Neuronal stem cell (in vitro differentiated cells): ENCODE data around the gene ADGRA3.
A peak's percentile ranks its signal among the peaks of the same experiment; 100 is the strongest.

Experiments
- DNase-seq: peaks from one replicate; pipeline ENCODE4 v3.0.0-alpha.2; 2013; ENCODE audit warnings: low spot score
- H2AFZ ChIP-seq: one replicate; pipeline ENCODE4 v1.6.1; 2013; ENCODE audit warnings: mild to moderate bottlenecking, low read length, inconsistent platforms
- H2AK5ac ChIP-seq: 2 replicates; pipeline ENCODE4 v1.6.1; 2013; ENCODE audit warnings: low read depth, mild to moderate bottlenecking, inconsistent platforms, low read length, moderate library complexity, mixed read lengths
- H2BK120ac ChIP-seq: 2 replicates; pipeline ENCODE4 v1.6.1; 2013; ENCODE audit warnings: low read depth, mild to moderate bottlenecking, inconsistent platforms, low read length, moderate library complexity, mixed read lengths
- H2BK12ac ChIP-seq: one replicate; pipeline ENCODE4 v1.6.1; 2013; ENCODE audit warnings: low read length, inconsistent platforms
- H2BK15ac ChIP-seq: 2 replicates; pipeline ENCODE4 v1.6.1; 2013; ENCODE audit warnings: mild to moderate bottlenecking, low read length, inconsistent platforms, mixed read lengths
- H2BK5ac ChIP-seq: one replicate; pipeline ENCODE4 v1.6.1; 2013; ENCODE audit warnings: inconsistent platforms, mild to moderate bottlenecking, low read length, moderate library complexity
- H3K14ac ChIP-seq: one replicate; pipeline ENCODE4 v1.6.1; 2013; ENCODE audit warnings: low read length, inconsistent platforms
- H3K18ac ChIP-seq: 2 replicates; pipeline ENCODE4 v1.6.1; 2013; ENCODE audit warnings: low read length, inconsistent platforms
- H3K23ac ChIP-seq: 2 replicates; pipeline ENCODE4 v1.6.1; 2013; ENCODE audit warnings: low read depth, mild to moderate bottlenecking, mixed read lengths, low read length, inconsistent platforms; ENCODE audit not compliant: poor library complexity
- H3K27ac ChIP-seq: replicated peaks from 3 replicates; pipeline ENCODE4 v1.5.1; 2013; ENCODE audit warnings: low read length, inconsistent platforms
- H3K27me3 ChIP-seq, 3 experiments: 2 replicates each; pipeline ENCODE4 v1.6.1; 2013; ENCODE audit warnings: low read length in 3 of 3, mild to moderate bottlenecking in 2 of 3, inconsistent platforms in 1 of 3, low read depth in 1 of 3, mixed read lengths in 1 of 3, moderate library complexity in 1 of 3; ENCODE audit not compliant: control insufficient read depth in 3 of 3, insufficient read depth in 3 of 3
- H3K36me3 ChIP-seq, 2 donors: replicated peaks in 1 of 2; 2 replicates each; pipeline ENCODE4 v1.6.1; 2013; ENCODE audit warnings: low read length in 2 of 2; ENCODE audit not compliant: control insufficient read depth in 2 of 2, insufficient read depth in 2 of 2
- H3K4ac ChIP-seq: 2 replicates; pipeline ENCODE4 v1.6.1; 2013; ENCODE audit warnings: inconsistent platforms, mild to moderate bottlenecking, low read length, moderate library complexity
- H3K4me1 ChIP-seq, 2 donors: 1 replicate in 1 of 2; 2 replicates in 1 of 2; pipeline ENCODE4 v1.6.1; 2013; ENCODE audit warnings: low read length in 2 of 2, low read depth in 1 of 2; ENCODE audit not compliant: control insufficient read depth in 2 of 2, insufficient read depth in 1 of 2
- H3K4me2 ChIP-seq: one replicate; pipeline ENCODE4 v1.6.1; 2013; ENCODE audit warnings: mild to moderate bottlenecking, low read length, inconsistent platforms; ENCODE audit not compliant: insufficient read depth, poor library complexity, severe bottlenecking
- H3K4me3 ChIP-seq, 2 donors: 2 replicates each; pipeline ENCODE4 v1.5.1; 2013; ENCODE audit warnings: low read length in 2 of 2, mild to moderate bottlenecking in 2 of 2, inconsistent platforms in 1 of 2, moderate library complexity in 1 of 2
- H3K79me1 ChIP-seq: one replicate; pipeline ENCODE4 v1.6.1; 2013; ENCODE audit warnings: low read depth, mild to moderate bottlenecking, inconsistent platforms, low read length, moderate library complexity
- H3K9ac ChIP-seq: one replicate; pipeline ENCODE4 v1.6.1; 2013; ENCODE audit warnings: mild to moderate bottlenecking, low read depth, low read length, inconsistent platforms; ENCODE audit not compliant: poor library complexity
- H3K9me3 ChIP-seq, 2 donors: replicated peaks in 1 of 2; 2 replicates each; pipeline versions ENCODE3 to v1.6.1; 2013; ENCODE audit warnings: low read length in 2 of 2, mild to moderate bottlenecking in 2 of 2, inconsistent platforms in 1 of 2, low read depth in 1 of 2, mixed read lengths in 1 of 2, moderate library complexity in 1 of 2; ENCODE audit not compliant: control insufficient read depth in 2 of 2, insufficient read depth in 1 of 2
- H4K8ac ChIP-seq: one replicate; pipeline ENCODE4 v1.6.1; 2013; ENCODE audit warnings: low read depth, mild to moderate bottlenecking, inconsistent platforms, low read length, moderate library complexity
- H4K91ac ChIP-seq: one replicate; pipeline ENCODE4 v1.6.1; 2013; ENCODE audit warnings: low read length, low read depth, mild to moderate bottlenecking, inconsistent platforms; ENCODE audit not compliant: poor library complexity
- WGBS, 2 donors: extraction: QIAGEN DNeasy Blood & Tissue Kit; methylation state at CpG; one replicate each; pipeline ENCODE4 v1.1.7; 2013; ENCODE audit warnings: missing lambda C conversion rate in 2 of 2, mixed read lengths in 1 of 2; ENCODE audit not compliant: insufficient read length in 2 of 2, insufficient replicate concordance in 1 of 2; ENCODE audit errors: extremely low coverage in 2 of 2; 5-methylcytosine and 5-hydroxymethylcytosine counted together

ADGRA3 gene

DNA sequence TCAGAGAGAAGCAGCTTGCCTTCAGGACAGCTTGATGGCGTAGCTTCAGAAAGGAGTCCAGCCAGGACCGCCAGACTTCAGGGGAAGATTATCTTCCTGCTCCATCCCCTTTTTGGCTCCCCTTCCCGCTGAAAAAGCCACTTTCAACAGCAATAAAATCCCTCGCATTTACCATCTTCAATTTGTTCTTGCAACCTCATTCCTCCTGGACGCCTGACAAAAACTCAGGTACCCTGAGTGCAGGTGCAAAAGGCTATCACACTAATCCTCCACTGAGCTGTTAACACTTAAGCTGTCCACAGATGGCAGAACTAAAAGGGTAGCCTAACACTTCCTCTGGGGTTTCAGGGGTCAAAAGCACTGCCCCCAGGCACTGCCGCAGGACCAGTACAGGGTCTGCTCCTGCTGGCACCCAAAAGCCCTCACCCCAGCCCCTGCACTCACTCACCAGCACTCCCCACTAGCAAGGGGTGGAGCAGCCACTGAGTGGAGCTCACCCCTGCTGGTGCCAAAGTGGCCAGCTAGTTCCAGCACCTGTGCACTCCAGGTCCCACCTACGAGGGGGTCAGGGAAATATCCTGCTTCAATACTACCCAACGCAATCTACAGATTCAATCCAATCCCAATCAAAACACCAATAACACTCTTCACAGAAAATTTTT is 145.8 kb downstream of the ADGRA3 start:
- peaks cover 3 to 12% of the 10 kb centered on the region in 2 donors for H3K4me1 ChIP-seq
- H3K9ac ChIP-seq: no peak overlapping the region
- no peak for DNase-seq
- H3K4me2 ChIP-seq: no peak overlapping the region
- H2BK12ac ChIP-seq: no peak overlapping the region
- H2BK15ac ChIP-seq: no peak overlapping the region
- no peak overlapping the region for H3K23ac ChIP-seq
- WGBS, 2 donors: no CpG with 5 or more reads among the region's 8 CpGs
- H4K91ac ChIP-seq: no peak overlapping the region
- no peak overlapping the region for H2AK5ac ChIP-seq
- no peaks in the 10 kb centered on the region for H3K79me1 ChIP-seq
- no peaks in the 10 kb centered on the region for H3K27me3 ChIP-seq
- peaks cover 0 to 13% of the 10 kb centered on the region in 2 donors for H3K9me3 ChIP-seq
- no peak overlapping the region for H3K4me3 ChIP-seq
- no peak overlapping the region for H2BK5ac ChIP-seq
- no peak overlapping the region for H3K18ac ChIP-seq
- H3K27ac ChIP-seq: no peak overlapping the region
- no peak overlapping the region for H3K14ac ChIP-seq
- no peak overlapping the region for H2BK120ac ChIP-seq
- H4K8ac ChIP-seq: no peak overlapping the region
- H3K36me3 ChIP-seq: no peaks in the 10 kb centered on the region
- no peak overlapping the region for H2AFZ ChIP-seq
- no peak overlapping the region for H3K4ac ChIP-seq

DNA sequence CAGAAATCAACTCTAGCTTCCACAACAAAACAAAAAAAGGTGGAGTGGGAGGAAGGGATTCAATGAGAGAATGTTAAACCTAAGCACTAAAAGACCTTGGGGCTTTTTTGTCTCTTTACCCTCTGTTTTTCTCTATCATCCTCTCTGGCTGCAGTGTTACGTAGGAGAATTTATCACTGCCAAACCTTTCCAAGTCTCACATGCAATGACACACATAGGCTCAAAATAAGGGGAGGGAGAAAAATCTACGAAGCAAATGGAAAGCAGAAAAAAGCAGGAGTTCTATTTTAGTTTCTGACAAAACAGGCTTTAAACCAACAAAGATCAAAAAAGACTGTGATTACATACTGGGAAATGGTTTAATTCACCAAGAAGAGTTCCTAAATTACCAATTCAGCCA is 152.1 kb downstream of the ADGRA3 start:
- Histone ChIP-seq H2BK5ac (no peak overlapping the region), H3K4ac (no peak overlapping the region), H2AFZ (no peak overlapping the region), H3K79me1 (no peaks in the 10 kb centered on the region), H2AK5ac (no peak overlapping the region), H3K23ac (no peak overlapping the region), H2BK15ac (no peak overlapping the region), H3K27ac (no peak overlapping the region), H2BK120ac (no peak overlapping the region), H3K18ac (no peak overlapping the region), H3K4me3 (no peak overlapping the region), H3K9me3 (peaks cover 0 to 6% of the 10 kb centered on the region in 2 donors), H3K27me3 (no peaks in the 10 kb centered on the region), H3K4me2 (no peak overlapping the region), H3K14ac (no peak overlapping the region), H3K36me3 (no peaks in the 10 kb centered on the region), H3K9ac (no peak overlapping the region), H4K91ac (no peak overlapping the region), H2BK12ac (no peak overlapping the region), H4K8ac (no peak overlapping the region), H3K4me1 (no peaks in the 10 kb centered on the region)
- no peak for DNase-seq
- WGBS, 2 donors: no CpG with 5 or more reads among the region's 2 CpGs

DNA sequence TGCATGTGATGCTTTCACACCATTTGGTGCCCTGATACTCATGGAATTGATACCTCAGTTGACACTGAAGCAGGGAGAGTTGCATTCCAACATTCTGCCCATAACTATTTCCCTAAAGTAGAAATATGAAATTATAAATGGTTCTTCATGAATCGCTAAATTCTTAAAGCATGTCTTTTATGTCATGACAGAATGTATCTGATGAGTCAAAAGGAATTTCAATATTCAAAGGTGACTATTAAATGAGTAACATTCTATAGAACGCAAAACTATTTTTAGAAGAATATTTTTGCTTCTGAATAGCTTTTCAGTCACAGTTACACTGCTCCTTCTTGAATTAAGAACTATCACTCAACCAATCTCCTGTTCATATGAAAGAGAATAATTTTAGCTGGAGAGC is 152.8 kb downstream of the ADGRA3 start:
- no peak for DNase-seq
- Histone ChIP-seq H3K4me1 (no peaks in the 10 kb centered on the region), H2BK12ac (no peak overlapping the region), H3K18ac (no peak overlapping the region), H4K91ac (no peak overlapping the region), H3K79me1 (no peaks in the 10 kb centered on the region), H2BK15ac (no peak overlapping the region), H3K4me3 (no peak overlapping the region), H3K23ac (no peak overlapping the region), H3K9me3 (peaks cover 0 to 6% of the 10 kb centered on the region in 2 donors), H3K9ac (no peak overlapping the region), H2BK120ac (no peak overlapping the region), H3K27me3 (no peaks in the 10 kb centered on the region), H3K14ac (no peak overlapping the region), H2AFZ (no peak overlapping the region), H2AK5ac (no peak overlapping the region), H3K36me3 (no peaks in the 10 kb centered on the region), H4K8ac (no peak overlapping the region), H3K27ac (no peak overlapping the region), H3K4me2 (no peak overlapping the region), H2BK5ac (no peak overlapping the region), H3K4ac (no peak overlapping the region)
- WGBS, 2 donors: no CpG with 5 or more reads among the region's 2 CpGs

DNA sequence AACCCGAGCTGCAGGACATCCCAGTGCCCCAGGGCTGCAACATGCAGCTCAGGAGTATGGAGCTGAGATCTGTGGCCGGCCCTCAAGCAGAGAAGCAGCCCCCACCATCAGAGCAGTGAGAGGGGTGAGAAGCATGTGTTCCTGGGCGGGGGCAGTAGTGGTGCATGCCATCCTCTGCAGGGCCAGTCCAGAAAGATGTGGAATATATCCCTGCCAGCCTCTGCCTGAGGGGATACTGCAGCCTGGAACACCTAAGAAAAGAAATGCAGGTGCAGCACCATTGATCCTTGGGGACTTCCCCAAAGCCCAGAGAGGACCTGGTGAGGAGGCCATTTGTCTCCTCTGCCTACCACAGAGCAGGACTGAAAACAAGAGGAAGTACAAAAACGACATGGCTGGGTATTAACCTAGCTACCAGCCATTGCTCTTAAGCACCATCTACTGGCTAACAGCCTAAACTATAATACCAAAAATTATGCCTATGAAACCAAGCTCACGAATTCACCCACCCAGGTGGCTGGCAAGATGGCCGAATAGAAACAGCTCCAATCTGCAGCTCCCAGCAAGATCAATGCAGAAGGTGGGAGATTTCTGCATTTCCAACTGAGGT is 158.8 kb downstream of the ADGRA3 start:
- WGBS, 2 donors: no CpG with 5 or more reads among the region's 6 CpGs
- Histone ChIP-seq H3K4me1 (no peaks in the 10 kb centered on the region), H2BK5ac (no peak overlapping the region), H3K4me3 (no peak overlapping the region), H2BK15ac (no peak overlapping the region), H3K9ac (no peak overlapping the region), H2BK120ac (no peak overlapping the region), H3K4ac (no peak overlapping the region), H3K27me3 (no peaks in the 10 kb centered on the region), H2BK12ac (no peak overlapping the region), H3K18ac (peak overlapping the region; percentile 49), H4K91ac (no peak overlapping the region), H2AK5ac (no peak overlapping the region), H3K23ac (no peak overlapping the region), H3K36me3 (no peaks in the 10 kb centered on the region), H3K14ac (no peak overlapping the region), H3K79me1 (no peaks in the 10 kb centered on the region), H3K27ac (no peak overlapping the region), H4K8ac (no peak overlapping the region), H2AFZ (no peak overlapping the region), H3K4me2 (no peak overlapping the region), H3K9me3 (no peaks in the 10 kb centered on the region)
- no peak for DNase-seq
